ENCODE results near the gene TNFRSF18.
"Not testable (repeated sequence)": the region's sequence is repeated elsewhere in the genome, so short reads cannot be mapped to it uniquely, and the experiment has no call there.

GRCh38 chr1:1195726-1196125 lies 10.7 kb downstream of the TNFRSF18 start:
- TF ChIP-seq POLR2AphosphoS5, POLR2A, TAF1 (IDR thresholded peaks at IDR 0.05; ENCODE audit: low read depth, low read length): not testable (repeated sequence)

All from GM12891 (cell line).